ENCODE results near the gene GDF10.

The GDF10 gene

DNA sequence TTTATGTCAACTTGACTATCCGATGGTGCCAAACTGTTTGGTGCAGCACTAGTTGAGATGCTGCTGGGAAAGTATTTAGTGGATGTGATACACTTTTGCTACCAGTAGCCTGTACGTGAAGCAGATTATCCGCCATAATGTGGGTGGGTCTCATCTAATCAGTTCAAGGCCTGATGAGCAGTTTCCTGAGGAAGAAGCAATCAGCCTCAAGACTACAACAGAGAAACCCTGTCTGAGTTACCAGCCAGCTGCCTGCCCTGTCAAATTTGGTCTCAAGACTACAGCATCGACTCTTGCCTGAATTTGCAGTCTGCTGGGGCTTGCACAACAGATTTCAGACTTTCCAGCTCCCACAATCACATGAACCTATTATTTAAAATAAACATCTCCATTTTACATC lies 37.3 kb downstream of the GDF10 start:
- DNase-seq = no peak

DNA sequence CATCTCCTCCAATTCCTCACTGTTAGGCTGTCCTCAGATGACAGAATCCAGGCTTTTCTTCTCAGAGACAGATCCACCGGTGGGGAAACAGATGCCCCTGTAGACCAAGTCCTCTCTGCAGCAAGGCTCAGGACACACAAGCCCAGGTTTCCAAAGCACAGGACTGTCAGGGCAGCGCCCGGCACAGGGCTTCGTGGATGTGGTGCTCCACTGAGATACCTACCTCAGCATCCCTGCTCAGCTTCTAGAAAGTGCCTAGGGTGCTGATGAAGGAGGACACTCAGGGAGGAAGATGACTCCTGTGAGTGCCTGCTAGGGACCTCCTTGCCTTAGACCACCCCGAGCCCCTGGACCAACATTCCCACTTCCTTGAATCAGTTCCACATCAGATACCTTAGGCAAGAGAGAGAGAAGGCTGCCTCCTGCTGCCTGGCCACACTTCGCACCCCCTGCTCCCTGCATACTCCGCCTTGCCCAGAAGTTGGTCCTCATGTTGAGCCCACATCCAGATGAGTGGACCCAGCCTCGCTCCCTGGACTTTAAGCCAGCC lies 39.3 kb downstream of the GDF10 start:
- DNase-seq = no peak

DNA sequence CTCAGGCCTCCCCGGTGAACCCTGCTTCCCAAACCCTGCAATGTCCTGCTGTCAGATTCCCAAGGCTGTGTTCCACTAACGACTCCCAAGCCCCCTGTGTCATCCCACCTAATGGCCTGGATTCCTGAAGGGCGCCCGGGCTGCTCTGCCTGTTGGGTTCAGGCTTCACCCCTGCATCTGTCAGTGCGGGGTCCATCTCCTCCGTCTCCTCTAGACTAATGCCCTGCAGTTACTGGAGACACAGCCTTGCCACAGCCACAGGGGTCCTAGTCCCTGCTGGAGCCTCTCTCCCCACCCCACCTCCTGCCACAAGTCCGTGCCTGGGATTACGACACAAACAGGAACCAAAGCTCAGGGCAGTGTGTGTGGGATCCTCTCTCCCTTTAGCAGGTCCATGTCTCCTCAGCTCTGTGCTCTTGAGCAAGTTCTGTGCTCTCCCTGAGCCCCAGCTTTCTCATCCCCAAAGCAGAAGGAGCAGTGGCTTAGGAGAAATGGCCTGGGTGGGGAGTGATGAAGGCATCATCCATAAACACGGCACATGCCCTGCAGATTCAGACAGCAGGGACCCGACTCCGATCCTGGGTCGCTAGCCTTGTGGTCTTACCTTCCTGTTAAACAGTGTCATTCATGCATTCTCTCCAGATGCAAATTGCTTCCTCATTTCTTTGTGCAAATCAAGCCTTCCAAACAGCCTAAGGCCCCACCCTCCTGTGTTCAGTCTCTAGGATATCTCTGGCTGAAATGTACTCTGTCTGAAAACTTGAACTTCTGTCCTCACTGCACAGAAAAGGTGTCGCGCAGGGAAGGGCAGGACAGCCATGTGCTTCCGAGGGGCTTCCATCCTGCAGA lies 40.0 kb downstream of the GDF10 start:
- DNase-seq = no peak

DNA sequence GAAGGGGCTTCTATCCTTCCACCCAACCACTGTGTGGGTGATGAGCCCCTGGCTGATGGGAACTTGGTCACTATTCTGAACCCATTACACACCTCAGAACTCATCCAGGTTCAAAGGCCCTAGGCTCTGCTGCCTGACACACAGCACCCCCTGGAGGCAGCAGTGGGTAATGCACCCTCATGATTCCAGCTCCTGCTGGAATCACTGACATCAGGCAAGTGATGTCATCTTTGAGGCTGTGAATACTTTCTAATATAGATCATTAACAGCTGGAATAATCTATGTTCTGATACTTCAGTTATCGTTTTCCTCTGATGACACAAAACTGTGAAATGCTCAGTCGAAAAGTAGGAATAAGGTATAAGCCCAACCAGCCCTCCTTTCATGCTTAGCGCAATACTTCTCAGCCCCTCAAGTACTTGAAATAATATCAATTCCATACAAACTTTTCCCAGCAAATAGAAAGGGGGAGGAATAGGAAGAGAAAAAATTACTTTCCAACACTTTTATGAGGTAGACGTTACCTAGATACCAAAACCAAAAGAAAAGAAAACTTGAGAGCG lies 40.7 kb downstream of the GDF10 start:
- DNase-seq = no peak

DNA sequence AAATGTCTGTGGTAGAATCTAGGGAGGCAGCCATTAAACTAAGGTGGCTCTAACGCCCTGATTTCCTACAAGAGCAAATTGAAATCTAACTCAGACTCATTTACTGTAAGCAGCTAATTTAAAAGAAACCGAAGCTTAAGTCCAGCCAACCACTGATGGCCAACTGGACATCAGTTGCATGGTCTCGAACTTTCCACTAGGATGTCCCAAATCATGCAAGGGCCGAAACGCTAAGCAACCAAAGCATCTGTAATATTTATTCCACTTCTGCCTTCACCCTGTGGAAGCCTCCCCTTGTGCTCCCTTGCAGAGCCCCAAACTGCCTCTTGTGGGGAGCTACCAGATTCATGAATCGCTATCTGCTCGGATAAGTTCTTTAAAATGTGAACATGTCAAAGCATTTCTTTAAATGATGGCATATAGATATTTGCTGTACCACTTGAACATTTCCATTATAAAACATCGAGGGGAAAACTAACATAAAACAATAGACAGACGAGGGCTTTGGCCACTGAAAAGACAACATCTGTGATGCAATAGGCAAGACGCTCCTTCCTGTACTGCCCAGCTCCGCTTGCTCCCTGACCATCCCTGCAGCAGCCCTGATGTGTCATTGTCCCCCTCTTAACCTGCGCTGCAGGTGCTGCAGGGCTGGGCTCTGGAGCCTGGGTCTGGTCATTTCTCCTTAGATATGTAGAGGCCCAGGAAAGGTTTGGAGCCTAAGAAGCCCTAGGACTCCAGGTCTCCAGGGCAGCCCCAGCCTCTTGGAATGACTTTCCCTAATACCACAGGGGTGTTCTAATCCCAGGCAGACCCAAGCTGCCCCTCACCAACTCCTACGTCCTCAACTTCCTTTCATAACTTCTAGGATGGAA lies 45.2 kb downstream of the GDF10 start:
- no peak for DNase-seq

DNA sequence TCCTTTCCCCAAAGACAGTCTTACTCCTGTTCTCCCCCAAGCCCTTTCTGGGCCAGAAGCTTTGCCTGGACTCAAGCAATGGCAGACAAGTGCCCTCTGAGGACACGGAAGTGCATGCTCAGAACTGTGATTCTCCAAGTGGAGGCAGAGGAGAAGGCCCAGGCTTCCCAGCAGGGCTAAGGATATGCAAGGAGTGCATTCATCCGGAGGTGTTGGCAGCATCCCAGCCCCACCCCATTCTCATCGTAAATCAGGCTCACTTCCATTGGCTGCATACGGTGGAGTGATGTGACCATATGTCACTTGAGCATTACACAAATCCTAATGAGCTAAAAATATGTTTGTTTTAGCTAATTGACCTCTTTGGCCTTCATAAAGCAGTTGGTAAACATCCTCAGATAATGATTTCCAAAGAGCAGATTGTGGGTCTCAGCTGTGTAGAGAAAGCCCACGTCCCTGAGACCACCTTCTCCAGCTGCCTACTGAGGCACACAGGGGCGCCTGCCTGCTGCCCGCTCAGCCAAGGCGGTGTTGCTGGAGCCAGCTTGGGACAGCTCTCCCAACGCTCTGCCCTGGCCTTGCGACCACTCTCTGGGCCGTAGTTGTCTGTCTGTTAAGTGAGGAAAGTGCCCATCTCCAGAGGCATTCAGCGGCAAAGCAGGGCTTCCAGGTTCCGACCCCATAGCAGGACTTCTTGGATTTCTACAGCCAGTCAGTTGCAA lies 46.7 kb downstream of the GDF10 start:
- no peak for DNase-seq

DNA sequence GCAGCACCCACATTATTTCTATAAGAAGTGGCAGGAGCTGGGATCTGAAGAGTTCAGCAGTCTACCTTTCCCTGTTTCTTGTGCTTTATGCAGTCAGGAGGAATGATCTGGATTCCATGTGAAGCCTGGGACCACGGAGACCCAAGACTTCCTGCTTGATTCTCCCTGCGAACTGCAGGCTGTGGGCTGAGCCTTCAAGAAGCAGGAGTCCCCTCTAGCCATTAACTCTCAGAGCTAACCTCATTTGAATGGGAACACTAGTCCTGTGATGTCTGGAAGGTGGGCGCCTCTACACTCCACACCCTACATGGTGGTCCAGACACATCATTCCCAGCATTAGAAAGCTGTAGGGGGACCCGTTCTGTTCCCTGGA lies 47.3 kb downstream of the GDF10 start:
- no peak for DNase-seq

DNA sequence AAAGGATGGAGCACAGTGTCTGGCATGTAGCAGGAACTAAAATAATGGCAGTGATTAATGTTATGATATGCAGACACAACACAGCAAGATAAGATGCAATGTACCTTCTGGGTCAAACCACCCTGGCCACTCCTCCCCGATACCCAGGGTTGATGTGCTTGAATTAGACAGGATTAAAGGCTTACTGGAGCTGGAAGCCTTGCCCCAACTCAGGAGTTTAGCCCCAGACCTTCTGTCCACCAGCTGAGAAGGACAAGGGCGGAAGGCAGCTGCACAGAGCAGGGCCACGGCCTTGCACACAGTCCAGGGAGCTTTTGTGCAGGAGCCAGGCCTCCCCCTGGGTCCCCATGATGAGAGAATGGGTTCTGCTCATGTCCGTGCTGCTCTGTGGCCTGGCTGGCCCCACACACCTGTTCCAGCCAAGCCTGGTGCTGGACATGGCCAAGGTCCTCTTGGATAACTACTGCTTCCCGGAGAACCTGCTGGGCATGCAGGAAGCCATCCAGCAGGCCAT lies 48.2 kb downstream of the GDF10 start, which contains the start of gene RBP3:
TSS of gene RBP3 (plus strand) at position 226 of the 514 bp plus-strand sequence. CDS start at position 348, 122 bp downstream.
- DNase-seq = no peak

DNA sequence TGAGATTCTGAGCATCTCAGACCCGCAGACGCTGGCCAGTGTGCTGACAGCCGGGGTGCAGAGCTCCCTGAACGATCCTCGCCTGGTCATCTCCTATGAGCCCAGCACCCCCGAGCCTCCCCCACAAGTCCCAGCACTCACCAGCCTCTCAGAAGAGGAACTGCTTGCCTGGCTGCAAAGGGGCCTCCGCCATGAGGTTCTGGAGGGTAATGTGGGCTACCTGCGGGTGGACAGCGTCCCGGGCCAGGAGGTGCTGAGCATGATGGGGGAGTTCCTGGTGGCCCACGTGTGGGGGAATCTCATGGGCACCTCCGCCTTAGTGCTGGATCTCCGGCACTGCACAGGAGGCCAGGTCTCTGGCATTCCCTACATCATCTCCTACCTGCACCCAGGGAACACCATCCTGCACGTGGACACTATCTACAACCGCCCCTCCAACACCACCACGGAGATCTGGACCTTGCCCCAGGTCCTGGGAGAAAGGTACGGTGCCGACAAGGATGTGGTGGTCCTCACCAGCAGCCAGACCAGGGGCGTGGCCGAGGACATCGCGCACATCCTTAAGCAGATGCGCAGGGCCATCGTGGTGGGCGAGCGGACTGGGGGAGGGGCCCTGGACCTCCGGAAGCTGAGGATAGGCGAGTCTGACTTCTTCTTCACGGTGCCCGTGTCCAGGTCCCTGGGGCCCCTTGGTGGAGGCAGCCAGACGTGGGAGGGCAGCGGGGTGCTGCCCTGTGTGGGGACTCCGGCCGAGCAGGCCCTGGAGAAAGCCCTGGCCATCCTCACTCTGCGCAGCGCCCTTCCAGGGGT lies 48.9 kb downstream of the GDF10 start:
- no peak for DNase-seq

DNA sequence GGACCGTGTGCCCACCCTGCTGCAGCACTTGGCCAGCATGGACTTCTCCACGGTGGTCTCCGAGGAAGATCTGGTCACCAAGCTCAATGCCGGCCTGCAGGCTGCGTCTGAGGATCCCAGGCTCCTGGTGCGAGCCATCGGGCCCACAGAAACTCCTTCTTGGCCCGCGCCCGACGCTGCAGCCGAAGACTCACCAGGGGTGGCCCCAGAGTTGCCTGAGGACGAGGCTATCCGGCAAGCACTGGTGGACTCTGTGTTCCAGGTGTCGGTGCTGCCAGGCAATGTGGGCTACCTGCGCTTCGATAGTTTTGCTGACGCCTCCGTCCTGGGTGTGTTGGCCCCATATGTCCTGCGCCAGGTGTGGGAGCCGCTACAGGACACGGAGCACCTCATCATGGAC lies 49.5 kb downstream of the GDF10 start:
- DNase-seq = no peak

DNA sequence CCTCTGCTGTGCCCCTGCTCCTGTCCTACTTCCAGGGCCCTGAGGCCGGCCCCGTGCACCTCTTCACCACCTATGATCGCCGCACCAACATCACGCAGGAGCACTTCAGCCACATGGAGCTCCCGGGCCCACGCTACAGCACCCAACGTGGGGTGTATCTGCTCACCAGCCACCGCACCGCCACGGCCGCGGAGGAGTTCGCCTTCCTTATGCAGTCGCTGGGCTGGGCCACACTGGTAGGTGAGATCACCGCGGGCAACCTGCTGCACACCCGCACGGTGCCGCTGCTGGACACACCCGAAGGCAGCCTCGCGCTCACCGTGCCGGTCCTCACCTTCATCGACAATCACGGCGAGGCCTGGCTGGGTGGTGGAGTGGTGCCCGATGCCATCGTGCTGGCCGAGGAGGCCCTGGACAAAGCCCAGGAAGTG lies 50.0 kb downstream of the GDF10 start:
- DNase-seq = no peak

DNA sequence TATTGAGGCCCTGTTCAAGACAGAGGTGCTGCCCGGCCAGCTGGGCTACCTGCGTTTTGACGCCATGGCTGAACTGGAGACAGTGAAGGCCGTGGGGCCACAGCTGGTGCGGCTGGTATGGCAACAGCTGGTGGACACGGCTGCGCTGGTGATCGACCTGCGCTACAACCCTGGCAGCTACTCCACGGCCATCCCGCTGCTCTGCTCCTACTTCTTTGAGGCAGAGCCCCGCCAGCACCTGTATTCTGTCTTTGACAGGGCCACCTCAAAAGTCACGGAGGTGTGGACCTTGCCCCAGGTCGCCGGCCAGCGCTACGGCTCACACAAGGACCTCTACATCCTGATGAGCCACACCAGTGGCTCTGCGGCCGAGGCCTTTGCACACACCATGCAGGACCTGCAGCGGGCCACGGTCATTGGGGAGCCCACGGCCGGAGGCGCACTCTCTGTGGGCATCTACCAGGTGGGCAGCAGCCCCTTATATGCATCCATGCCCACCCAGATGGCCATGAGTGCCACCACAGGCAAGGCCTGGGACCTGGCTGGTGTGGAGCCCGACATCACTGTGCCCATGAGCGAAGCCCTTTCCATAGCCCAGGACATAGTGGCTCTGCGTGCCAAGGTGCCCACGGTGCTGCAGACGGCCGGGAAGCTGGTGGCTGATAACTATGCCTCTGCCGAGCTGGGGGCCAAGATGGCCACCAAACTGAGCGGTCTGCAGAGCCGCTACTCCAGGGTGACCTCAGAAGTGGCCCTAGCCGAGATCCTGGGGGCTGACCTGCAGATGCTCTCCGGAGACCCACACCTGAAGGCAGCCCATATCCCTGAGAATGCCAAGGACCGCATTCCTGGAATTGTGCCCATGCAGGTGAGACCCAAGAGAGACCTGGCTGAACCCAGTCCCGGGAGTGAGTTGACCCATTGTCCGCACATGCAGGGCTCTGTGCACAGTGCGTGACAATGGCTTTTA lies 51.0 kb downstream of the GDF10 start:
- DNase-seq = no peak

DNA sequence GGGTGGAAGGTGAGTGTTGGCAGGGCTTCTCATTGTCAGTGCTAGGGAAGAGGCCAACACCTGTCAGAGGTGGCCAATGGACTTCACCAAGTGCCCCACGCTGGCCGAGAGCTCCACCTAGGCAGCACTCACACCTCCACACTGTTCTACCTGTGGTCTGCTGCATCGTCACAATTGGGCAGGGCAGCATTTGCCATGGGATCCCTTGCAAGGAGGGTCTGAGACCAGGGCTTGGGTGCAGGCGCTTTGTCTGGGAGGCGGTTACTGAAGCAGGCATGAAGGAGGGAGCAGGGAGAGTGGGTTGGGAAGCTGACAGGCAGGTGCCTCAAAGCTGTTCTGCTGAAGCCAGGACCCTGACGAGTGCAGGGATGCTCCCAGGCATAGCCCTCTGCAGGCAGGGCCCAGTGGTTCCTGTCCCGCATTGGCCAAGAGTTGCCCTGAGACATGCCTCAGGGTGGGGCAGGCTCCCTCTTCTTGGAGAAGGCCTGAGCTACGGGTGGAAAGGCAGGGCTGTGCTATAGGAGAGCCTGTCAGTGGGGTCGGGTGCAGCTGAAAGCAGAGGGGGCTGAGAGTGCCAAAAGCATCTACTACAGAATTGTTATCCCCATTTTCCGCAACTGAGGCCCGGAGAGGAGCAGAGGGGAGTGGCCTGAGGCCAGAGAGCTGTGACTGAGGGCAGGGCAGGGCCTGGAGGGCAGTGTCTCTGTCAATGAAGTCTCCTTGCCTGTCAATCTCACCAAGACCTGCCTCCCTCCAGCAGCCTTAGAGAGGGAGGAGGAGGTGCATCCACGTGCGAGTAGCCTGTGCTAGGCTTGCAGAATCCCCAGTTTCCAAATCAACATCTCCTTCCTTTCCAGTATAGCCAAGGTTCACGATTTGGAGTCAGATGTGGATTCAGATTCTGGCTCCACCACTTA lies 52.2 kb downstream of the GDF10 start:
- no peak for DNase-seq

DNA sequence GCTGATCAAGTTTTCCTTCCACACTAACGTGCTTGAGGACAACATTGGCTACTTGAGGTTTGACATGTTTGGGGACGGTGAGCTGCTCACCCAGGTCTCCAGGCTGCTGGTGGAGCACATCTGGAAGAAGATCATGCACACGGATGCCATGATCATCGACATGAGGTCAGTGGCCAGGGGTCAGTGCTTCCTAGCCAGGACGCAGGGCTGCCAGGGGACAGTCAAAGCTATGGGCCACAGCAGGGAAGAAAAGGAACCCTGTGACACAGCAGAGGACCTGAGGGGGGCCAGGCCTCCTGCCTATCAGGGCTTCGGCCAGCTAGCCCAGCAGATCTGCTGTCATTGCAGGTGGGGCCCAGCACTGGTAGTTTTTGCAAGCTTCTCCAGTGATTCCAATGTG lies 53.4 kb downstream of the GDF10 start:
- DNase-seq = no peak

DNA sequence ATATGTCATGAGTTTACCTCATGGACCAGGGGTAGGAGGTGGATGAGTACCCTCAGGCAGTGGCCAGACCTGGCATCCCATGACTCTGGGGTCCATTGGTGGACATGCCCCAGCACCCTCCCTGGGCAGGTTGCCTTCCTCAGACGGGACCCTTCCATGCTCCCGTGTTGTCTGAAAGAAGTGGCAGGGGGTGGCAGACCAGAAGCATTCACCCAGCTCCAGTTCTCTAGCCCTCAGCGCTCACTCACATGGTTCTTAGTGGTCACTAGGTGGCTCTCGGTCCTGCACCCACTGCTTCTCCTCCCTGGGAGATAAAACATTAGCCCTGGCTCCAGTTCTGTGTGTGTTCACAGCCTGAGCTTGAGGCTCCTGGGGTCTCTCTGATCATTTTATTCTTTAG lies 54.2 kb downstream of the GDF10 start:
- no peak for DNase-seq

DNA sequence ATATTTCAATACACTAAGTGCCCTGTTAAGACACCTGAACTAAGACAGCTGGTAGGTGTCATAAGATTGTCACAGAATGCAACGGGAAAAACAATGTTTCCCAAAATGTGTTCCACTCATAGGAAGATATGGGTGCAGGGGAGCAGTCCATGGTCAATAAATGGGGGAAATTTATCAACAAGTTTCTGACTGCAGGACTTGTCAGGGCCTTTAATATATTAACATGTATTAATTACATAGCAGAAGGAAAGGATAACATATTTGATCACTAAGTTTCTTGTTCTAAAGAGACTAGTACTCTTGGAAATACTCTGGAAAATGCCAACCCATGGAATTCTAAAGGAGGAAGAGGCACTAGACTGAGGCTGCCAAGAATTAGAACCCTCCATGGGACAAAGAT lies 54.9 kb downstream of the GDF10 start:
- no peak for DNase-seq

DNA sequence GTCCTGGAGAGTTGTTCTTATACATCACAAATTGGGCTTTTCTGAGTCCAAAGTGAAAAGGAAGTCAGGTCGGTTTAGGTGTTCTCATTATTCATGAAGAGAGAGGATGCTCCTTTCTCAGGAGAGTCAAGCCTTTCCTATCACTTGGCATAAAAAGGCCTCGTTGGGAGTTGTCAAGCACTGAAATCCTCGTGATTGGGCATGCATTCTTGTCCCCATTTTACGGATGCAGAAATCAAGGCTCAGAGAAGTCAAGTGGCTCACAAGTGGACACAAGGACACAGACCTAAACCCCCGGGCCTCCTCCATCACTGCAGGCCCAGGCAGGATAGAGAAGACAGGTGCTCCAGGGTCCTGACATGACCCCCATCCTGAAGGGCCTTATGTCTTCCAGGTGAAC lies 56.7 kb downstream of the GDF10 start:
- DNase-seq = no peak

DNA sequence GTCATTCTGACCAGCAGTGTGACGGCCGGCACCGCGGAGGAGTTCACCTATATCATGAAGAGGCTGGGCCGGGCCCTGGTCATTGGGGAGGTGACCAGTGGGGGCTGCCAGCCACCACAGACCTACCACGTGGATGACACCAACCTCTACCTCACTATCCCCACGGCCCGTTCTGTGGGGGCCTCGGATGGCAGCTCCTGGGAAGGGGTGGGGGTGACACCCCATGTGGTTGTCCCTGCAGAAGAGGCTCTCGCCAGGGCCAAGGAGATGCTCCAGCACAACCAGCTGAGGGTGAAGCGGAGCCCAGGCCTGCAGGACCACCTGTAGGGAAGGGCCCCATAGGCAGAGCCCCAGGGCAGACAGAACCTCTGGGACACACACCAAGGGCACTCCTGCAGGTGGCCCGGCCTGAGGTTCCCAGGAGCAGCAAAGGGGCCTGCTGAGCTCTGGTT lies 57.2 kb downstream of the GDF10 start:
- DNase-seq = no peak

DNA sequence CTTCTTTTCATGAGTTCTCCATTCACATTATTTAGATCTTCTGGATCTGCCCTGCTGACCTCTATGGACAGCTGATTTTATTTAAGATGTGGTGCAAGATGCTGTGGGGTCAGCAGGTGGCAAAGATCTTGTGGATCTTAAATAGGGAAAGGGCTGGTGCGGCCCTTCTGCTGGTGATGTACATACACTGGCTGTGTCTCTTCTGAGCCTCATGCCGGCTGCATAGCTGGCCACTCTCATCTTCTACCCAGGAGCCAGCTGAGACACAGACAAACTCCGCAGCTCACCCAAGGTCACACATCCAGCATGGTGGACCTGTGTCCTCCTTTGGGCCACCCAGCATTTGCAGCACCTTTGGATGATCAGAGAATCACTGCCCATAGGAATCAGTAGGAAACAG lies 57.9 kb downstream of the GDF10 start:
- DNase-seq = no peak
